ENCODE measurements around the gene COL21A1. TPM values are rescaled to one million over a fixed set of nuclear protein-coding genes. Genes with fewer than 3 reads are reported as not detected.

The COL21A1 gene
- 8.0 and 19.2 TPM in 2 replicates for total RNA-seq

GRCh38 chr6:56246881-56247653 is at the start of gene COL21A1:
Gene COL21A1 (minus strand): TSS chr6:56247580. CDS start chr6:56182618, 64,962 bp downstream.
- peak; percentile 77 for DNase-seq (ENCODE audit: insufficient read length, low spot score, missing footprints)
- H3K4me3 ChIP-seq (ENCODE audit: insufficient read depth, low read length), result peak within 1 kb of the TSS; percentile 75
- no peaks in the 10 kb centered on the region for H3K27me3 ChIP-seq (ENCODE audit: insufficient read depth, low read length)
- H3K4me1 ChIP-seq (ENCODE audit: insufficient read depth, low read length), result peaks cover 14% of the 10 kb centered on the region
- H4K20me1 ChIP-seq (ENCODE audit: insufficient read depth, low read length), result no peaks in the 10 kb centered on the region
- H3K9me3 ChIP-seq (ENCODE audit: low read depth, low read length), result no peaks in the 10 kb centered on the region
- H3K27ac ChIP-seq (ENCODE audit: low read depth, low read length), result no peak within 1 kb of the TSS
- peak within 1 kb of the TSS; percentile 94 for H2AFZ ChIP-seq (ENCODE audit: low read length)
- H3K79me2 ChIP-seq (ENCODE audit: insufficient read depth, low read length), result no peaks in the 10 kb centered on the region
- peak; percentile 41 for TF ChIP-seq CTCF (IDR thresholded peaks at IDR 0.05; ENCODE audit: extremely low read depth, low read depth, low read length)
- peak within 1 kb of the TSS; percentile 93 for H3K4me2 ChIP-seq (ENCODE audit: insufficient read depth, low read length)
- no peaks in the 10 kb centered on the region for H3K36me3 ChIP-seq (ENCODE audit: insufficient read depth, low read length)

- Histone ChIP-seq H3K4me3 (ENCODE audit: insufficient read depth, low read length) (no peak overlapping the region), H4K20me1 (ENCODE audit: insufficient read depth, low read length) (no peaks in the 10 kb centered on the region), H3K4me2 (ENCODE audit: insufficient read depth, low read length) (no peak overlapping the region), H3K27ac (ENCODE audit: low read depth, low read length) (no peak overlapping the region), H2AFZ (ENCODE audit: low read length) (no peak overlapping the region), H3K79me2 (ENCODE audit: insufficient read depth, low read length) (no peaks in the 10 kb centered on the region), H3K4me1 (ENCODE audit: insufficient read depth, low read length) (peaks cover 11% of the 10 kb centered on the region), H3K36me3 (ENCODE audit: insufficient read depth, low read length) (no peaks in the 10 kb centered on the region), H3K27me3 (ENCODE audit: insufficient read depth, low read length) (no peaks in the 10 kb centered on the region), H3K9me3 (ENCODE audit: low read depth, low read length) (no peaks in the 10 kb centered on the region)
- no peak for DNase-seq (ENCODE audit: insufficient read length, low spot score, missing footprints)
- no peak for TF ChIP-seq CTCF (IDR thresholded peaks at IDR 0.05; ENCODE audit: extremely low read depth, low read depth, low read length)
These were observed 46.4 kb upstream of the COL21A1 start for GRCh38 chr6:56293781-56294180.

- peak; percentile 72 for TF ChIP-seq CTCF (IDR thresholded peaks at IDR 0.05; ENCODE audit: extremely low read depth, low read depth, low read length)
- Histone ChIP-seq H3K4me1 (ENCODE audit: insufficient read depth, low read length) (peaks cover 10% of the 10 kb centered on the region), H3K9me3 (ENCODE audit: low read depth, low read length) (no peaks in the 10 kb centered on the region), H4K20me1 (ENCODE audit: insufficient read depth, low read length) (no peaks in the 10 kb centered on the region), H3K4me3 (ENCODE audit: insufficient read depth, low read length) (no peak overlapping the region), H3K36me3 (ENCODE audit: insufficient read depth, low read length) (no peaks in the 10 kb centered on the region), H3K27ac (ENCODE audit: low read depth, low read length) (no peak overlapping the region), H2AFZ (ENCODE audit: low read length) (no peak overlapping the region), H3K79me2 (ENCODE audit: insufficient read depth, low read length) (no peaks in the 10 kb centered on the region), H3K27me3 (ENCODE audit: insufficient read depth, low read length) (no peaks in the 10 kb centered on the region), H3K4me2 (ENCODE audit: insufficient read depth, low read length) (no peak overlapping the region)
- DNase-seq (ENCODE audit: insufficient read length, low spot score, missing footprints), result peak; percentile 48
These were observed 45.3 kb upstream of the COL21A1 start for GRCh38 chr6:56292505-56293181.

GRCh38 chr6:56291302-56291917 is 44.0 kb upstream of the COL21A1 start:
- H3K79me2 ChIP-seq (ENCODE audit: insufficient read depth, low read length), result no peaks in the 10 kb centered on the region
- H4K20me1 ChIP-seq (ENCODE audit: insufficient read depth, low read length), result no peaks in the 10 kb centered on the region
- H3K36me3 ChIP-seq (ENCODE audit: insufficient read depth, low read length), result no peaks in the 10 kb centered on the region
- no peak overlapping the region for H3K27ac ChIP-seq (ENCODE audit: low read depth, low read length)
- H3K27me3 ChIP-seq (ENCODE audit: insufficient read depth, low read length), result no peaks in the 10 kb centered on the region
- peak overlapping the region; percentile 20 for H2AFZ ChIP-seq (ENCODE audit: low read length)
- H3K4me2 ChIP-seq (ENCODE audit: insufficient read depth, low read length), result peak overlapping the region; percentile 24
- H3K9me3 ChIP-seq (ENCODE audit: low read depth, low read length), result no peaks in the 10 kb centered on the region
- no peak overlapping the region for H3K4me3 ChIP-seq (ENCODE audit: insufficient read depth, low read length)
- H3K4me1 ChIP-seq (ENCODE audit: insufficient read depth, low read length), result peaks cover 7% of the 10 kb centered on the region
- peak; percentile 54 for DNase-seq (ENCODE audit: insufficient read length, low spot score, missing footprints)
- TF ChIP-seq CTCF (IDR thresholded peaks at IDR 0.05; ENCODE audit: extremely low read depth, low read depth, low read length), result no peak

Data from osteoblast (primary cell).